K562 (cell line): ENCODE results near the gene SNTG2. TPM values are rescaled to one million over a fixed set of nuclear protein-coding genes. Genes with fewer than 3 reads are reported as not detected.

ENCODE experiments used
- ATAC-seq: fragments of 200-7000 bp; cut with Tn5 transposase; 3 replicates; pipeline ENCODE4 v1.9.1; 2020; ENCODE audit warnings: moderate library complexity
- BruUV-seq: library from RNA; stranded (reverse); fragments of 400-500 nt; replicated peaks from 2 replicates; lab custom pipeline; 2021; lab: Mats Ljungman, UMichigan
- CTCF ChIA-PET: fragments of 300-600 bp; formaldehyde crosslinking; extraction: SDS; loops from one replicate; lab custom pipeline; 2021; ENCODE audit warnings: low intra/inter-chr PET ratio; lab: Yijun Ruan, JAX
- POLR2A ChIA-PET: fragments of 300-600, 350-650 bp; sonication (Branson Sonifier 250); formaldehyde crosslinking; extraction: SDS; loops from one replicate; lab custom pipeline; 2021; ENCODE audit warnings: antibody characterized with exemption, inconsistent platforms; lab: Yijun Ruan, JAX
- DNase-seq, 4 experiments: peaks; one replicate each; pipeline versions ENCODE4 v3.0.0 to v3.0.0-alpha.2; 2011 to 2018; ENCODE audit warnings: low spot score in 3 of 4, mixed read lengths in 3 of 4; ENCODE audit errors: extremely low read depth in 1 of 4
- FAIRE-seq: peaks from 2 replicates; lab custom pipeline; 2011; peaks lifted over from hg19 to GRCh38; lab: Jason Lieb, UNC
- H2AFZ ChIP-seq: 2 replicates; pipeline ENCODE4 v1.6.0; 2011; ENCODE audit warnings: low read depth, low read length, control low read depth, inconsistent platforms
- H3K27ac ChIP-seq: fragments of 200-600 bp; 3 replicates; pipeline ENCODE4 v1.8.0; 2011; ENCODE audit warnings: low read depth, mild to moderate bottlenecking, control low read depth, inconsistent platforms, low read length, moderate library complexity, mixed read lengths; ENCODE audit errors: extremely low read depth
- H3K27me3 ChIP-seq, 2 experiments: fragments of 300-600 bp in 1 of 2; 2 replicates in 1 of 2; 3 replicates in 1 of 2; pipeline versions ENCODE4 v1.6.0 to v1.8.0; 2011; ENCODE audit warnings: inconsistent platforms in 2 of 2, low read length in 2 of 2, mild to moderate bottlenecking in 1 of 2, mixed read lengths in 1 of 2, moderate library complexity in 1 of 2; ENCODE audit not compliant: control insufficient read depth in 2 of 2, insufficient read depth in 2 of 2
- H3K36me3 ChIP-seq: fragments of 300-600 bp; 3 replicates; pipeline ENCODE4 v1.8.0; 2011; ENCODE audit warnings: mild to moderate bottlenecking, low read length, inconsistent platforms; ENCODE audit not compliant: control insufficient read depth, insufficient read depth
- H3K4me1 ChIP-seq, 2 experiments: fragments of 200-600 bp in 1 of 2; replicated peaks in 1 of 2; 2 replicates in 1 of 2; 3 replicates in 1 of 2; pipeline versions ENCODE4 v1.5.1 to v1.8.0; 2011; ENCODE audit warnings: inconsistent platforms in 2 of 2, low read length in 2 of 2, mild to moderate bottlenecking in 1 of 2, mixed read lengths in 1 of 2, moderate library complexity in 1 of 2; ENCODE audit not compliant: control insufficient read depth in 2 of 2, insufficient read depth in 2 of 2
- H3K4me2 ChIP-seq: 2 replicates; pipeline ENCODE4 v1.6.1; 2011; ENCODE audit warnings: low read length, control low read depth, inconsistent platforms, mixed read lengths; ENCODE audit not compliant: insufficient read depth
- H3K4me3 ChIP-seq: fragments of 200-600 bp; sonication (generic), shearing (Covaris generic); 2 replicates; pipeline ENCODE4 v1.5.1; 2016; ENCODE audit warnings: control low read depth, inconsistent platforms
- H3K79me2 ChIP-seq: fragments of 200-600 bp; 3 replicates; pipeline ENCODE4 v1.8.0; 2011; ENCODE audit warnings: low read length, inconsistent platforms; ENCODE audit not compliant: control insufficient read depth, insufficient read depth
- H3K9ac ChIP-seq, 2 experiments: 2 replicates each; pipeline versions ENCODE4 v1.6.0 to v1.6.1; 2011; ENCODE audit warnings: low read depth in 2 of 2, low read length in 2 of 2, control low read depth in 1 of 2, inconsistent platforms in 1 of 2, mild to moderate bottlenecking in 1 of 2, mixed read lengths in 1 of 2; ENCODE audit not compliant: insufficient read depth in 1 of 2
- H3K9me1 ChIP-seq: one replicate; pipeline ENCODE4 v1.6.0; 2011; ENCODE audit warnings: inconsistent platforms, mild to moderate bottlenecking, low read length, moderate library complexity; ENCODE audit not compliant: control insufficient read depth, insufficient read depth
- H3K9me3 ChIP-seq: replicated peaks from 2 replicates; pipeline ENCODE4 v1.5.1; 2011; ENCODE audit warnings: low read depth, low read length, inconsistent platforms; ENCODE audit not compliant: control insufficient read depth, insufficient read depth
- H4K20me1 ChIP-seq: replicated peaks from 2 replicates; pipeline ENCODE4 v1.6.1; 2011; ENCODE audit warnings: low read length, inconsistent platforms, mixed read lengths; ENCODE audit not compliant: control insufficient read depth, insufficient read depth
- ATF3 ChIP-seq, 2 experiments: fragments of 450-650 bp in 1 of 2; sonication (generic) in 1 of 2; formaldehyde crosslinking in 1 of 2; IDR thresholded peaks in 1 of 2; conservative IDR thresholded peaks in 1 of 2; 2 replicates each; pipeline versions ENCODE4 v1.6.1 to v1.8.1; 2016 to 2023; ENCODE audit warnings: mild to moderate bottlenecking in 2 of 2, moderate library complexity in 2 of 2, inconsistent platforms in 1 of 2, missing genetic modification reagents in 1 of 2
- ELF2 ChIP-seq: fragments of 250-450 bp; sonication (Bioruptor Pico); IDR thresholded peaks from 2 replicates; pipeline ENCODE4 v1.5.0; 2021; ENCODE audit warnings: mild to moderate bottlenecking
- MXI1 ChIP-seq: IDR thresholded peaks from 2 replicates; pipeline ENCODE4 v1.6.1; 2011; ENCODE audit warnings: low read depth, mild to moderate bottlenecking, improper control_type of control experiment, low read length
- OTX1 ChIP-seq: fragments of 450-650 bp; formaldehyde crosslinking; IDR thresholded peaks from 2 replicates; pipeline ENCODE4 v1.4.0; 2022; ENCODE audit warnings: mild to moderate bottlenecking
- PBX2 ChIP-seq, 2 experiments: IDR thresholded peaks in 1 of 2; conservative IDR thresholded peaks in 1 of 2; 2 replicates each; pipeline ENCODE4 v1.6.1; 2016; ENCODE audit warnings: low read depth in 2 of 2, mild to moderate bottlenecking in 1 of 2, missing compliant biosample characterization in 1 of 2, missing genetic modification characterization in 1 of 2, moderate library complexity in 1 of 2
- PCBP1 ChIP-seq: fragments of 200-400 bp; formaldehyde crosslinking; IDR thresholded peaks from 2 replicates; pipeline ENCODE4 v1.6.1; 2018; ENCODE audit warnings: mild to moderate bottlenecking, low read depth, low read length; ENCODE audit not compliant: poor library complexity, severe bottlenecking
- PHF21A ChIP-seq: fragments of 450-650 bp; IDR thresholded peaks from 2 replicates; pipeline ENCODE4 v1.6.1; 2017; ENCODE audit warnings: low read depth, borderline replicate concordance
- RBM15 ChIP-seq: fragments of 200-400 bp; formaldehyde crosslinking; IDR thresholded peaks from 2 replicates; pipeline ENCODE4 v1.6.1; 2018; ENCODE audit warnings: mild to moderate bottlenecking, low read length, moderate library complexity; ENCODE audit not compliant: insufficient read depth
- RNF219 ChIP-seq: fragments of 250-450 bp; sonication (Bioruptor Pico); IDR thresholded peaks from 2 replicates; pipeline ENCODE4 v1.5.0; 2022; ENCODE audit warnings: mild to moderate bottlenecking
- SUPT5H ChIP-seq: fragments of 450-650 bp; IDR thresholded peaks from 2 replicates; pipeline ENCODE4 v1.6.1; 2016
- TAF9B ChIP-seq: fragments of 450-650 bp; IDR thresholded peaks from 2 replicates; pipeline ENCODE4 v1.6.1; 2018; ENCODE audit warnings: mild to moderate bottlenecking; ENCODE audit not compliant: partially characterized antibody
- THRAP3 ChIP-seq: fragments of 450-650 bp; IDR thresholded peaks from 2 replicates; pipeline ENCODE4 v1.6.1; 2016; ENCODE audit warnings: mild to moderate bottlenecking, inconsistent platforms, borderline replicate concordance
- ZNF740 ChIP-seq, 3 experiments: fragments of 200-800 bp in 1 of 3; sonication (Bioruptor generic) in 1 of 3; sonication (generic) in 1 of 3; formaldehyde crosslinking in 1 of 3; IDR thresholded peaks; 2 replicates each; pipeline versions ENCODE4 v1.6.1 to v1.8.0; 2016 to 2022; ENCODE audit warnings: mild to moderate bottlenecking in 2 of 3, missing compliant biosample characterization in 2 of 3, missing genetic modification characterization in 2 of 3, missing genetic modification reagents in 1 of 3
- WGBS: fragments of 100-300 bp; shearing (Covaris generic); methylation state at CpG from one replicate; pipeline ENCODE4 v1.1.6; 2016; ENCODE audit warnings: low coverage, mixed read lengths; ENCODE audit not compliant: insufficient coverage; ENCODE audit errors: missing lambda C conversion rate; 5-methylcytosine and 5-hydroxymethylcytosine counted together
- in situ Hi-C: fragments of 300-500 bp; cut with MboI; formaldehyde crosslinking; loops from 4 replicates; pipeline ENCODE4 v1.15.0; 2018; ENCODE audit warnings: inconsistent platforms, mixed read lengths
- intact Hi-C: fragments of 100-400 bp; cut with micrococcal nuclease; formaldehyde crosslinking; loops from 2 replicates; pipeline ENCODE4 v1.14.2; 2022
- polyA plus RNA-seq, 8 experiments: library from polyadenylated mRNA; depleted of rRNA in 4 of 8; stranded (reverse) in 5 of 8; unstranded in 3 of 8; fragments of >200 nt; fragmentation: Nextera tagmentation in 2 of 8; fragmentation: Illumina TruSeq in 1 of 8; extraction: Ambion mirVana in 2 of 8; extraction: Trizol in 1 of 8; gene quantifications; 2 replicates each; pipeline versions ENCODE4 v1.2.1 to v1.2.3, GENCODE V29; 2011 to 2014; ENCODE audit warnings: inconsistent platforms in 1 of 8, missing spikeins in 1 of 8
- total RNA-seq, 7 experiments: library from RNA; depleted of rRNA in 6 of 7; stranded (reverse); fragments of >200 nt in 6 of 7; fragmentation: Illumina TruSeq in 2 of 7; extraction: Trizol in 2 of 7; gene quantifications; 2 replicates each; pipeline versions ENCODE4 v1.2.1 to v1.2.3, GENCODE V29; 2011 to 2021; ENCODE audit warnings: low replicate concordance in 1 of 7

The SNTG2 gene
- total and polyA plus RNA-seq, 9 of the 15 experiments (the other 6 are each of a cell fraction or from before 2014, with no cell fraction given) = not detected

- FAIRE-seq (no peak), ATAC-seq (no peak), DNase-seq (no peak)
- BruUV-seq = no TSS peak
- H3K4me1 ChIP-seq = peaks cover 0 to 4% of the 10 kb centered on the region in 2 experiments; a peak in 2 of 5 replicates
- peaks cover 6 to 38% of the 10 kb centered on the region in 2 experiments; a peak in 4 of 5 replicates for H3K27me3 ChIP-seq
- in situ Hi-C loops (no loop called here), intact Hi-C loops (no loop called here)
- peaks cover 3% of the 10 kb centered on the region; the same call in 1 of the 2 replicates for H4K20me1 ChIP-seq
- no peak overlapping the region for H3K4me2 ChIP-seq
- 0% methylated on average over 8 of the region's 8 CpGs for WGBS
- no peaks in the 10 kb centered on the region for H3K9me1 ChIP-seq
- CTCF ChIA-PET = interaction anchor here (0.6 kb wide), 1 partner anchor 795 kb away, joined by 3 read pairs; no protein-coding TSS in a partner anchor
- H3K27ac ChIP-seq = no peak overlapping the region
- no peak overlapping the region for H2AFZ ChIP-seq
- no peaks in the 10 kb centered on the region for H3K79me2 ChIP-seq
- no peak overlapping the region for H3K4me3 ChIP-seq
- no peaks in the 10 kb centered on the region for H3K9me3 ChIP-seq
- POLR2A ChIA-PET = interaction anchor here (0.7 kb wide), 1 partner anchor 14 kb away, joined by 4 read pairs; no protein-coding TSS in a partner anchor
- no peak overlapping the region for H3K9ac ChIP-seq
- H3K36me3 ChIP-seq = no peaks in the 10 kb centered on the region
- TF ChIP-seq MXI1 (no peak), THRAP3 (no peak), OTX1 (CRISPR knock-in tag) (no peak), PBX2 (CRISPR knock-in tag; IDR thresholded peaks at IDR 0.05; ENCODE audit: low read depth) (no peak), PBX2 (tag; conservative IDR thresholded peaks at IDR 0.05; ENCODE audit: low read depth) (no peak), SUPT5H (no peak), RNF219 (CRISPR knock-in tag) (no peak), RBM15 (no peak), TAF9B (no peak), ZNF740 (CRISPR knock-in tag; IDR thresholded peaks at IDR 0.05) (no peak), ZNF740 (tag; IDR thresholded peaks at IDR 0.05) (no peak), ATF3 (IDR thresholded peaks at IDR 0.05) (no peak), ATF3 (CRISPR knock-in tag; conservative IDR thresholded peaks at IDR 0.05) (no peak), PHF21A (no peak), ELF2 (CRISPR knock-in tag) (no peak), PCBP1 (no peak)
Observed at GRCh38 chr2:923832-924601, 26.6 kb upstream of the SNTG2 start.
